Loucy (cell line): ENCODE results near the gene CYP21A2.

ENCODE experiments used
- CTCF ChIP-seq: fragments of 200-600 bp; sonication (generic); conservative IDR thresholded peaks from 2 replicates; pipeline ENCODE4 v1.5.1; 2014; ENCODE audit warnings: mild to moderate bottlenecking, antibody characterized with exemption, low read length
- EZH2phosphoT487 ChIP-seq: fragments of 200-600 bp; IDR thresholded peaks from 2 replicates; pipeline ENCODE4 v1.6.1; 2018; ENCODE audit warnings: antibody characterized with exemption, mild to moderate bottlenecking, moderate library complexity, borderline replicate concordance

GRCh38 chr6:32069878-32070515 is 31.8 kb downstream of the CYP21A2 start:
- TF ChIP-seq CTCF, result no peak
- TF ChIP-seq EZH2phosphoT487, result no peak
